NCI-H2227 (cell line): Measurements from ENCODE around the gene DSEL.
A peak's percentile ranks its signal among the peaks of the same experiment; 100 is the strongest.

Experiments
- DNase-seq: peaks from one replicate; lab custom pipeline; 2025; ENCODE audit not compliant: unreplicated experiment; lab: John Stamatoyannopoulos, UW

The DSEL gene

DNA sequence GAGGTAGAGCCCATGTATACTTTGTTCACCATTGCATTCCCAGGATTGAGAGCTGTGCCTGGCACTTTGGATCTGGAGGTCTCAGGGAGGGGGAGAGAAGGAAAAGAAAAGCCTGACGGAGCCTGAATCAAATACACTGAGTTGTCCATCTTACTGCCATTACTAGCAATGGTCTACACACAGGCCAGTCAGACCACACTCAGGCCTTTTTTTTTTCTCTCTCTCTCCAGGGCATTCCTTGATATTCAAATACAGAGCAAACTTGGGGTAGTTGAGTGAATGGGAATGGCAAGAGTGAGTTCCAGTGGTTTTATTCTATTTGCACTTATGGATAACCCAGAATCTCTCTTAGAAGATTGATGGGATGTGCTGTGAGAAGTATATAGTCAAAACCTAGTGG is 11.8 kb downstream of the DSEL start:
- DNase-seq = no peak

DNA sequence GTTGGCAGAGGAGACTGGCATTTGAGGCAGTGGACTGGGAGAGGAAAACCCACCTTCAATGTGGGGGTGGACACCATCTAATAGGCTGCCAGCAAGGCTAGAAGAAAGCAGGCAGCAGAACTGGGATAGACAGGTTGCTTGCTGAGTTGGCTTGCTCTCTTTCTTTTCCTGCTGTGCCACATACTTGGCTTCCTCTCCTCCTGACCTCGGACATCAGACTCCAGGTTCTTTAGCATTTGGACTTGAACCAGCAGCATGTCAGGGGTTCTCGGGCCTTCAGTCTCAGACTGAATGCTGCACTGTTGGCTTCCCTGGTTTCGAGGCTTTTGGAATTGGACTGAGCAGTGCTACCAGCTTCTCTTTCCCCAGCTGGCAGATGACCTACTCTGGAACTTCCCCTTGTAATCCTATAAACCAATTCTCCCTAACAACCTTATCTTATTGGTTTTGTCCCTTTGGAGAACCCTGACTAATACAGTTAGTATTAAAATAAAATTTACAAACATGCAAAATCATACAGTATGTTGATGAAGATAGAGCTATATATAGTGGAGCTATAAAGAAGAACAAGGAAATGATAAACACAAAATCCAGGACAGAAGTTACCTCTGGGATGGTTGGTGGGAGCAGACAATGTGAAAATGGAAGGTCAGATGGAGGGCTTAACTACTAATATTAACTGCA is 15.9 kb downstream of the DSEL start:
- DNase-seq = no peak

DNA sequence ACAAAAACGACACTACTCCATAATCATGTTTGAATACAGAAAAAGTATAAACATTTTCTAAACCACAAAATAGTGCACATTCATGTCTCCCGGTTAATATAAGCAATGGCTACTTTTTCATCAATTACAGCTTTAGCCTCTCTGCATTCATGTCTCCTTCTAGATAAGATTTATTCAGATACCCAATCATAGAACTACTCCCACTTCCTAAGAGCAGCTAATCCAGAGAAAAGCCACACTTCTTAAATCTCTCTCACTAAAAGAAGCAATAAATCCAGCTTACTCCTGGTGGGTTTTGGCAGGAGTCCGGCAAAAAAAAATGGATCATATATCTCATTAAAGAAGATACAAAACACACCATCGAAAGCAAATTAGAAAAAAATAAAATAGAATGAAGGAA is 20.1 kb downstream of the DSEL start:
- DNase-seq = no peak

GRCh38 chr18:67486534-67486933 is 30.0 kb downstream of the DSEL start:
- no peak for DNase-seq

DNA sequence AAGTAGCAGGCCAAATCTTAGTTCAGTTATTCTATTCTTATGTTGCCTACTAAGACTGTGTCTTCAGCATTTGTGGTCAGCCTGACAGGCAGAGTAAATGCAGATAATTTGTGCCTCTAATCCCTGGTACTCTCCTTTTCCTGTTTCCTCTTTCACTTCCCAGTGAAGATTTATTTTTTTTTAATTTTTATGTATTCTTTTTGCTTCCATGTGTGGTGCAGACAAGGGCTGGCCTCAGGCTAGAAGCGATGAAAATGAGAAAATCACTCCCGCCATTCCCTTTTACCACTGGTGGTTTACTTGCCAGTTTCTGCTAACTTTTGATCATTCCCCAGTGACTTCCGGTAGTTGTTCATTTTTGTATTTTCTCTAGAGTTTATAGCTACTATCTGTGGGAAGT is 30.9 kb downstream of the DSEL start:
- no peak for DNase-seq

GRCh38 chr18:67484458-67484857 is 32.1 kb downstream of the DSEL start:
- DNase-seq = no peak

DNA sequence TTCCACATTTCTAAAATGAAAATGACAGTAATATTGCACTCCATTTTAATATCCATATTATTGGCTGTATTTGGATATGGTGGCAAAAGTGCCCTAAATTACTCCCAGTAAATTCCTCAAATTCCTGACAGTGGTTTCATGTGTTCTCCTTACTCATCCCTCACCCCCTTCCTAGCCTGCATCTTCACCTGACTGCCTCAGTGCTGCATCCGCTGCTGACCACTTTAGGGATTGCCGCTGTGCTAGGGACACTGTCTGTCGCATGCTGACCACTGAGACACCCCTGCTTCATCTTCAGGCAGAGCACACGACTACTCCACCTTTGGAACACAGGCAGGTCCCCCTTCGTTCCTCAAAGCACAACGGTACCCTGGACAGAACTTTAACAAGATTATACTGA is 32.6 kb downstream of the DSEL start:
- DNase-seq = no peak

- no peak for DNase-seq
Observed at GRCh38 chr18:67483237-67483636, 33.3 kb downstream of the DSEL start.

GRCh38 chr18:67478249-67478648 is 38.3 kb downstream of the DSEL start:
- no peak for DNase-seq

GRCh38 chr18:67477522-67477921 is 39.0 kb downstream of the DSEL start:
- no peak for DNase-seq

DNA sequence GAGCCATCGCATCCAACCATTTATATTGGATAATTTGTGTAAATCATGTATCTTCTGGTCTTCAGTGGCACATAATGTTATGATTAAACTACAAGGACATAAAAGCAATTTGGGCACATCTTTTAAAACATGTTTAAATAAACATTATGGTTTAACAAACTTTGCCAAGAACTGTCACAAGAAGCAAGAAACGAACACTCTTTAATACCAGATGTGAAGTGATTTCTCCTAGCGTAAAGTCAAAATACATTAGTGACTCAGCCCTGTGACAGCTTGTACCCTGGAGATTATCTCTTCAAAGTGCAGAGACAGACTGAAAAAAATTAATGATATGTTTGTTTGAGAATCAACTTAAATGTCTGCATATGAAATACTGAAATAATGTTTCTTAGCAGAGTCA is 39.9 kb downstream of the DSEL start:
- DNase-seq = no peak

DNA sequence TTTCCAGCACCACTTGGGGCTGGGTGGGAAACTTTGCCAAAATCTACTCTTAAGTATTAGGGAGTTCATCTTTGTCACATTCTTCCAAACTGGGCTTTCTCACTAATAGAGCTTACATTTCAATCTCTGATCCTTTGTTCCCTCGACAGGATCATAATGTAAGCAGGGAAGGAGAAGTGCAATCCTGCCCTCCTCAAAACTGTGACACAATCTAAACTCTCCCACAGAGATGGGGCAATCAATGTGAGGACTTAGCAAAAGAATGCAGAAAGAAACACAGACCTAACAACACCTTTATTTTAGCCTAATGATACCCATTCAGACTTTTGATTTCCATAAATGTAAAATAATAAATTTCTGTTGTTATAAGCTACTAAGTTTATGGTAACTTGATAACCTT is 40.8 kb downstream of the DSEL start:
- no peak for DNase-seq

- DNase-seq = no peak
Observed at GRCh38 chr18:67468038-67468437, 48.5 kb downstream of the DSEL start.

DNA sequence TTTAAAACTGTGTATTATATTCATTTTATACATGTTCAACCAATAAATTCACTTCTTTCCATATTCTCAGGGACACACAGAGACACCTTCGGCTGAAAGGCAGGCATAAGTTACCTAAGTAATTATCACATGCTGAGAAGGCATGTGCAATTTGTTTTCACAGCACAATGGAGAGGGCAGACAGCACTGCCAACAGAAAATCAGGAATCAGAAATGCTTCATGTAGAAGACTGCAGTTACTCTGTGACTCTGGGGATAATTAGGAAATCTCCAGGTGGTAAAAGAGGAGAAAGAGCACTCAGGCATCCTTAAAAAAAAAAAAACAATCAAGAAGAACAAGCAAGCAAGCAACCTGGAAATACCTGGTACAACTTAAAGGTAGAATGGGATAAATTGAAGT is 49.3 kb downstream of the DSEL start:
- DNase-seq = peak; percentile 60

DNA sequence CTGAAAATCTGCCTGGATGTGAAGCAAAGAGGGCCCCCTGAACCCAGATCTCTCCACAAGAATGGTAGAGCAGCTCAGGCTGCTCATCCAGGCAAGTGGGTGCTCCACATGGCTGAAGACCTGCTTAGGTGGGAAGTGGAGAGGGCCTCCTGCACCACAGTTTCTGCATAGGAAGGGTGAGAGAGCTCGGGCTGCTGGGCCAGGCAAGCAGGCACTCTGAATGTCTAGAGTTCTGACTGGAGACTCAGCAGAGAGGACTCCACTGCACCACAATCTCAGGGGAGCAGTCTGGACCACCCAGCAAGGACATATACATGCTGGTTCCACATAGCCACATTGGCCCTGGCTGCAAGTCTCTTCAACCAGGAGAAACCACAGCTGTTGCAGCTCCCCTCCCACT is 52.0 kb downstream of the DSEL start:
- no peak for DNase-seq

DNA sequence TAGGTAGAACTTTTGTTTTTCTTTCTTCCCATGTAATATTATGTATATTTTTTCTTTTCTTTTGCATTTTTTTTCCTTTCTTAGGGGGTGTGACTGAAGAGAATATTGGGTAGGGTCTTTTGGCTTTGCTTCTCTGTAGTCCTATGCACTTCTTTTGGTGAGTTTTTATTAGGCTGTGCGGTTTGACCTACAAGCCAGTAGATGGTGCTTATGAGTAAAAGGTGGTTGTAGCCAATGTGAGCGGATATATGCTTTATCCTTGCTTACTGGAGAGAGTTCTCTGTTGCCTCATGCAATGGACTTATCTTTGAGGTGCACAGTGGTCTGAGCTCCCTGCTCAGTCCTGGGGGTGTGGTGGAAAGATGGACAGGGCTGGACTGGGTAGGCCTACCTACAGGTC is 52.7 kb downstream of the DSEL start:
- no peak for DNase-seq

- no peak for DNase-seq
Observed at GRCh38 chr18:67456711-67457110, 59.8 kb downstream of the DSEL start.
